NCI-H2107 treated with DMSO at 0.1 percent for 48 hours (cell line): Measurements from ENCODE around the gene CAB39.

ENCODE experiments used
- DNase-seq: peaks from one replicate; lab custom pipeline; 2025; ENCODE audit not compliant: unreplicated experiment; lab: John Stamatoyannopoulos, UW

The CAB39 gene

DNA sequence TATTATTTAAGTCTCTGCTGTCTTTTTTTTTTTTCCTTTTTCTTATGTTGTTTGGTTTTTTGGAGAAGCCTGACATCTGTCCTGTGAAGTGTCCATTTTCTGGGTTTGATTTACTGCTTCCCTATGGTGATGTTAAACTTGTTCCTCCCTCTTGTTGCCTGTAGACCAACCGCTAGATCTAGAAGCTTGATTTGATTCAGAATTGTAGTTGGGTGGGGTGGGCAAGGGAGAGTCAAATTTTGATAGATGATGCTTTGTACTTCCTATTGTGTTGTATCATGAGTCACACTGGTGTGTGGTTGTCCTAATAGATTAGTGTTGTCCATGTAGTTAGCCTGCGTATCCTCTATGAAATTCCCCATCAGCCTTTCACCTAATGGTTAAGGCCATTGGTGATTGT lies 35.4 kb downstream of the CAB39 start:
- no peak for DNase-seq

- DNase-seq: no peak
Measured at GRCh38 chr2:230749111-230749510, 36.5 kb downstream of the CAB39 start.

GRCh38 chr2:230751062-230751461 lies 38.4 kb downstream of the CAB39 start:
- DNase-seq: no peak

- no peak for DNase-seq
Measured at GRCh38 chr2:230754200-230754599, 41.6 kb downstream of the CAB39 start.

DNA sequence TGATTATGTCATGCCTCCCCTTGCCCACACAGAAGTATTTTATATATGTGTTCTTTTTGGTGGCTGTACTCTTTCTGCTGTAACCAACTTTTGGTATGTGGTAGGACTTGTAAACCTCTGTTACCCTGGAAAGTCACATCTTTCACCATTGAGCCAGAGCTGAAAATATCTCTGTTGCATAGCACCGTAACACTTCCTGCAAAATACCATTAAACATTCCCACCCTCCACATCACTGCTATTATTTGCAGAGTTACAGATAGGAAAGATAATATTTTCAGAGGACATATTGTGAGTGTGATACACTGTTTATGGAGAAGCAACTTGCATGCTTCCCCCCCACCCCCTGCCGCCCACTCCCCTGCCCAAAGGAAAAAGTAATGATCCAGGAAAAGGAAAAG lies 44.8 kb downstream of the CAB39 start:
- no peak for DNase-seq

GRCh38 chr2:230758566-230759480 lies 46.2 kb downstream of the CAB39 start:
- no peak for DNase-seq

DNA sequence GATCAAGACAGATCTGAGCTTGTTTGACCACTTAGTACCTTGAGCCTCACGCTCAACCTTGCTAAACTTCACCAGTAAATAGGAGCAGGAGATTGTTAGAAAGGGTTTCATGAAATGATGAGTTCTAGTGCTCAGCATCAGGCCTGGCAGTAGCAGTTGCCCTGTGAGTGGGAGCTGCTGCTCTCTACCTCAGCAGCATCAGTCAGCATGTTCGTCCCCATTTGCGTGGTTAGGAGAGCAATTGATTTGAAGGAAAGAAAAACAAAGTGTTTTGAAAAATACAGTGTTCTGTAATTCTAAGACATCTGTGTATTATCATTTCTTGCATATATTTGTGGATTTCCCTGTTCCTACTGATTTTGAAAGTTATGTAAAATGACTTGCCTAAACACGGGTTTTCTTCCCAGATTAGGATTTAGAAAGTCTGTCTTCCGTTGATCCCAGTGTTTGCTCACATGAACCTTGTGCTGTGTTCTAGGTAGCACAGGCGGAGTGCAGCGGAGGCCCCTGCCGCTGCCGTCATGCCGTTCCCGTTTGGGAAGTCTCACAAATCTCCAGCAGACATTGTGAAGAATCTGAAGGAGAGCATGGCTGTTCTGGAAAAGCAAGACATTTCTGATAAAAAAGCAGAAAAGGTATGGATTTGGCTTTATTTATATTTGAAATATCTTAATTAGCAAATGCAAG lies 47.0 kb downstream of the CAB39 start:
- DNase-seq: no peak

GRCh38 chr2:230761704-230762103 lies 49.1 kb downstream of the CAB39 start:
- DNase-seq: no peak

DNA sequence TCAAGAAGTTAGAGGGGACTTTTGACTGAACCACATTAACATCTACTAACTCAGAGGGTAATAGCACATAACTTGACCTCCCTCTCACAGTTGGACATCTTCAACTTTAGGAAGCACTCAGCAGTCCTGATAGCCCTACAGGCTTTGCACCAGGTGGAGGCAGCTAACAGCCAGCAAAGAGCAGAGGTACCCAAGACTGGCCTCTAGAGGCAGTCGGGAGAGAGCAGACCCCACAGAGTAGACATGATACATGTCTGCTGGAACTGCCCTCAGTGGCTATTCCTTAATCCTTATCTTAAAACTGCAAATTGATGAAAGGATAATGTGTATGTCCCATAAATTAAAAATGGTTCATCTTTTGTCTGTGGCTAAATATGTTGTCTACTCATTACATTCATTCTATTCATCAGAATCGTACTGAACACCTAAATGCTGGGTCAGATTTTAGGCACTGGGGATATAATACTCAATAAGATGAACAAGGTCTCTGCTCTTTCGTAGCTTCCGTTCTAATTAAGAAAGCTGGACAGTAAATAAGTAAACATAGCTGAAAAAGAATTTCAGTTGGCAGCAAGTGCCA lies 49.8 kb downstream of the CAB39 start:
- no peak for DNase-seq

GRCh38 chr2:230764346-230764745 lies 51.7 kb downstream of the CAB39 start:
- DNase-seq: no peak

DNA sequence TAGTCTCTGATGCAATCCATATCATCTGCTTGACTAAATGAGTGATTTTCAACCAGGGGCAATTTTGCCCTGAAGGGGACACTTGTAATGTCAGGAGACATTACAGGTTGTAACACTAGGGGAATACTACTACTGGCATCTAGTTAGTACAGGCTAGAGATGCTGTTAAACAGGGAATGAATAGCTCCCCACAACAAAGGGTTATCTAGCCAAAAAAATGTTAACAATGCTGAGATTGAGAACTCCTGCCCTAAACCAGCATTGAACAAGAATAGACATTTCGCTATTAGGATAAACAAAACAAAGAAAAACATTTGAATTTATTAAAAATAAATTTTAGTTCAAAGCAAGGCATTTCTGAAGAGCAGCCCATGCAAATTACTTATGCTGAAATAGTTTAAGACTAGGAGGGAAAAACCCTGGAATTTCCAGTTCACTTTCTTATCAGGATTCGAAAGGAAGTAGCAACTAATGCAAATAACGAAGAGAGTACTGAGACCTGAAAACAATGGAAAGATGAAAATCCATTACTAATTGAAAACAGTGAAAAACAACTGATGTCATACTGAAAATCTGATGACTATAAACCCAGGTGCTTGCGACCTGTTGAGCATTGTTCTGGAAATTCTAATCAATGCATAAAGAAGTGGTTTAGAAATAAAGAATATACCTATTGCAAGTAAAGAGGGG lies 53.1 kb downstream of the CAB39 start:
- DNase-seq: no peak

- no peak for DNase-seq
Measured at GRCh38 chr2:230767862-230768388, 55.3 kb downstream of the CAB39 start.

DNA sequence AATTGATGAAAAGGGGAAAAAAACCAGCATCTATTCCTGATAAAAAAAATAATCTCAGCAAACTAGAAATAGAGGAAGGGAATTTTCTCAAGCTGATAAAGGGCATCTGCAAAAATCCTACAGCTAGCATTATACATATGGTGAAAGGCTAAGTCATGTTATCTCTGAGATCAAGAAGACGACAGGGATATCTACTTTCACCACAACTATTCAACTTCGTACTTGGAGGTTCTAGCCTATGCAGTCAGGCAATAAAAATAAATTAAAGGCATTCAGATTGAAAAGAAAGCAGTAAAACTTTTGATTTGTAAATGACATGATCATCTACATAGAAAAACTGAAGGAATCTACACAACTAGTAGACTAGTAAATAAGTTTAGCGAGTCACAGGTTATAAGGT lies 58.2 kb downstream of the CAB39 start:
- DNase-seq: no peak

GRCh38 chr2:230772156-230772555 lies 59.5 kb downstream of the CAB39 start:
- no peak for DNase-seq

DNA sequence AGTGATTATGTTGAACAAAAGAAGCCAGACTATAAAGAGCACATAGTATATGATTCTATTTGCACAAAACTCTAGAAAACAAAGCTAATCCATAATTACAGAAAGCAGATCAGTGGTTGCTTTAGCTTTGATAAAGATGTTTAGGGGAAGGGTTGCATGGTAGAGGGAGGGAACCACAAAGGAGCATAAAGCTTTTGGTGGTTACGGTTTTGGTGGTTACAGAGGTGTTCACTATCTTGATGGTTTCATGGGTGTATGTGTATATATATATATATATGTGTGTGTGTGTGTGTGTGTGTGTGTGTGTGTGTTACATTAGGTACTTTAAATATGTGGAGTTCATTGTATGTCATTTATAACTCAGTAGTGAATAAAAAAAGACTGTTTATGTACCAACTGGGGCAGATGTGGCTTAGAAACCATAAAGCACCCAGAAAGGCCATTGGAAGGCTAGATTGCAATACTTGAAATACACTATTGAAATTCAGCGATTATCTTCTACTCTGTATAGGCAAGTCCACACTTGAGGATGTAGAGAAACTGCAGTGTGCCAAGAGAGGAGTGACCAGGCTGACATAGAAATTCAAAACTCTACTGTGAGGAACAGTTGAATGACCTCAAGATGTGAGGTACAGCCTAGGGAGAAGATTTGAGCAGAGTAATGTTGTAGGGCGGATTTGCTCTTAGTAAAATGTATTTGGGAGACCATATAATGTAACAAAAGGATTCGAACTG lies 60.6 kb downstream of the CAB39 start:
- no peak for DNase-seq

DNA sequence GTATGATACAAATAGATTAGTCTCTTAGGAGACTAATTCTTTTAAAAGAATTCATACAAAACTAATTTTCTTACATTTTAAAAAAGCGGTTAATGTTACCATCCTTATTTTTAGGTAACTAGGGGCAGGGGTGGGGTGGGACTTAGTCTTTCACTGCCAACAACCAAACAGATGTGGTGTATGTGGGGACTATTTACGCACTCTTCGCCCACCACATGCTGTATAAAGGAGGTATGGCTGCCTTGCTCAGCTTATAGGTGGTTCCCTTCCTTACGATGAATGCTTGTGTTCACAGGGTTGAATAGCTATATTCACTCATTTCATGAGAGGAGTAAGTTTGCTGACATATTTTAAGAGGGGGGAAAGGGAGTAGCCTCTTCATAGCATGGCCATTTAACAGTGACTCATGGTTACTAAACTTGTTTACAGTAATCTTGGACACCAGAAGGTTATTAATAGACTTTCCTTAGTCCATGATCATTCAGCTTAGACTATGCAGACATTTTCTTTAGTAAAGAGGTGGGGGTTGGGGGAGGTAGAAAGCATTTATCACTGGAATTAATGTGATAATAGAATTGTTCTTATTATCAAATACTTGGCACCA lies 61.8 kb downstream of the CAB39 start:
- no peak for DNase-seq

- no peak for DNase-seq
Measured at GRCh38 chr2:230775737-230776136, 63.1 kb downstream of the CAB39 start.

- DNase-seq: no peak
Measured at GRCh38 chr2:230777721-230778120, 65.1 kb downstream of the CAB39 start.

GRCh38 chr2:230778350-230779063 lies 65.9 kb downstream of the CAB39 start:
- DNase-seq: no peak
